ENCODE measurements around the gene LMBR1L. TPM values are rescaled to one million over a fixed set of nuclear protein-coding genes. Genes with fewer than 3 reads are reported as not detected.
"Not testable (repeated sequence)": the region's sequence is repeated elsewhere in the genome, so short reads cannot be mapped to it uniquely, and the experiment has no call there.

LMBR1L gene
- total and polyA plus RNA-seq, 2 of the 13 experiments (the other 11 are each of a cell fraction or from before 2014, with no cell fraction given): 12.2 to 65.9 TPM

GRCh38 chr12:49137476-49137875 lies 26.8 kb upstream of the LMBR1L start:
- DNase-seq (ENCODE audit: low spot score) (no peak), ATAC-seq (no peak), FAIRE-seq (no peak)
- H3K4me2 ChIP-seq (ENCODE audit: low read depth, low read length): no peak overlapping the region
- no peaks in the 10 kb centered on the region for H4K20me1 ChIP-seq (ENCODE audit: insufficient read depth, low read length)
- no peaks in the 10 kb centered on the region for H3K9me3 ChIP-seq (ENCODE audit: low read length)
- no peak overlapping the region for H3K27ac ChIP-seq (ENCODE audit: extremely low read length, insufficient read depth, low read length)
- no peaks in the 10 kb centered on the region for H3K36me3 ChIP-seq (replicated peaks in 1 of 2; ENCODE audit: control insufficient read depth in 1 of 2, insufficient read depth in 2 of 2, low read length in 2 of 2)
- ChIA-PET POLR2A (no interaction called here), CTCF (ENCODE audit: low intra/inter-chr PET ratio, low total read pairs) (no interaction called here)
- no peak overlapping the region for H3K9ac ChIP-seq (ENCODE audit: insufficient read depth, low read depth, low read length)
- H3K4me3 ChIP-seq (replicated peaks in 1 of 3; ENCODE audit: insufficient read depth in 1 of 3, low read depth in 2 of 3, low read length in 3 of 3): no peak overlapping the region
- WGBS (ENCODE audit: low lambda C conversion rate): 100% methylated on average over 1 of the region's 1 CpG
- peaks cover 17% of the 10 kb centered on the region for H3K4me1 ChIP-seq (ENCODE audit: insufficient read depth, low read length)
- BruUV-seq (replicated peaks): no TSS peak
- intact Hi-C loops (cut with micrococcal nuclease; ENCODE audit: unreplicated experiment) (no loop called here), in situ Hi-C loops (cut with HindIII; ENCODE audit: extremely low pct_ligation_motif_present, low pct_unique_long_range_greater_than_20kb) (no loop called here)
- H2AFZ ChIP-seq (ENCODE audit: low read length): no peak overlapping the region
- TF ChIP-seq ELF4 (CRISPR knock-in tag; IDR thresholded peaks at IDR 0.05; ENCODE audit: borderline replicate concordance) (no peak), AKNA (CRISPR knock-in tag; IDR thresholded peaks at IDR 0.05; ENCODE audit: borderline replicate concordance) (no peak), ZNF24 (IDR thresholded peaks at IDR 0.05) (no peak), FOSL2 (CRISPR knock-in tag; IDR thresholded peaks at IDR 0.05) (no peak), E2F2 (CRISPR knock-in tag; IDR thresholded peaks at IDR 0.05; ENCODE audit: borderline replicate concordance) (no peak), MXD1 (CRISPR knock-in tag; IDR thresholded peaks at IDR 0.05) (no peak)
- TF ChIP-seq, protein P1, sequence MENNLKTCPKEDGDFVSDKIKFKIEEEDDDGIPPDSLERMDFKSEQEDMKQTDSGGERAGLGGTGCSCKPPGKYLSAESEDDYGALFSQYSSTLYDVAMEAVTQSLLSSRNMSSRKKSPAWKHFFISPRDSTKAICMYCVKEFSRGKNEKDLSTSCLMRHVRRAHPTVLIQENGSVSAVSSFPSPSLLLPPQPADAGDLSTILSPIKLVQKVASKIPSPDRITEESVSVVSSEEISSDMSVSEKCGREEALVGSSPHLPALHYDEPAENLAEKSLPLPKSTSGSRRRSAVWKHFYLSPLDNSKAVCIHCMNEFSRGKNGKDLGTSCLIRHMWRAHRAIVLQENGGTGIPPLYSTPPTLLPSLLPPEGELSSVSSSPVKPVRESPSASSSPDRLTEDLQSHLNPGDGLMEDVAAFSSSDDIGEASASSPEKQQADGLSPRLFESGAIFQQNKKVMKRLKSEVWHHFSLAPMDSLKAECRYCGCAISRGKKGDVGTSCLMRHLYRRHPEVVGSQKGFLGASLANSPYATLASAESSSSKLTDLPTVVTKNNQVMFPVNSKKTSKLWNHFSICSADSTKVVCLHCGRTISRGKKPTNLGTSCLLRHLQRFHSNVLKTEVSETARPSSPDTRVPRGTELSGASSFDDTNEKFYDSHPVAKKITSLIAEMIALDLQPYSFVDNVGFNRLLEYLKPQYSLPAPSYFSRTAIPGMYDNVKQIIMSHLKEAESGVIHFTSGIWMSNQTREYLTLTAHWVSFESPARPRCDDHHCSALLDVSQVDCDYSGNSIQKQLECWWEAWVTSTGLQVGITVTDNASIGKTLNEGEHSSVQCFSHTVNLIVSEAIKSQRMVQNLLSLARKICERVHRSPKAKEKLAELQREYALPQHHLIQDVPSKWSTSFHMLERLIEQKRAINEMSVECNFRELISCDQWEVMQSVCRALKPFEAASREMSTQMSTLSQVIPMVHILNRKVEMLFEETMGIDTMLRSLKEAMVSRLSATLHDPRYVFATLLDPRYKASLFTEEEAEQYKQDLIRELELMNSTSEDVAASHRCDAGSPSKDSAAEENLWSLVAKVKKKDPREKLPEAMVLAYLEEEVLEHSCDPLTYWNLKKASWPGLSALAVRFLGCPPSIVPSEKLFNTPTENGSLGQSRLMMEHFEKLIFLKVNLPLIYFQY (CRISPR knock-in tag; IDR thresholded peaks at IDR 0.05; ENCODE audit: borderline replicate concordance): no peak
- no peaks in the 10 kb centered on the region for H3K79me2 ChIP-seq (ENCODE audit: insufficient read depth, low read length)
- H3K27me3 ChIP-seq (ENCODE audit: control insufficient read depth in 1 of 2, insufficient read depth in 2 of 2, low read length in 2 of 2): no peaks in the 10 kb centered on the region

DNA sequence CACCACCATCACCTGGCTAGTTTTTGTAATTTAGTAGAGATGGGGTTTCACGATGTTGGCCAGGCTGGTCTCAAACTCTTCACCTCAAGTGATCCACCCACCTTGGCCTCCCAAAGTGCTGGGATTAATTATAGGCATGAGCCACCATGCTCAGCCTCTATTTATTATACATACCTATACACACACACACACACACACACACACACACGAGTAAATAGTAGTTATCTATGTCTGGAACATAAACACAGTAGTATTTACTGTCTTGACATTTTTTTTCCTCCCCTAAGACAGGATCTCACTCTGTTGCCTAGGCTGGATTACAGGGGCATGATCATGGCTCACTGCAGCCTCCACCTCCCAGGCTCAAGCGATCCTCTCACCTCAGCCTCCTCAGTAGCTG lies 26.4 kb upstream of the LMBR1L start:
- BruUV-seq (replicated peaks); H4K20me1 ChIP-seq (ENCODE audit: insufficient read depth, low read length); H3K36me3 ChIP-seq (replicated peaks in 1 of 2; ENCODE audit: control insufficient read depth in 1 of 2, insufficient read depth in 2 of 2, low read length in 2 of 2); H2AFZ ChIP-seq (ENCODE audit: low read length); H3K79me2 ChIP-seq (ENCODE audit: insufficient read depth, low read length); H3K27ac ChIP-seq (ENCODE audit: extremely low read length, insufficient read depth, low read length); H3K4me3 ChIP-seq (replicated peaks in 1 of 3; ENCODE audit: insufficient read depth in 1 of 3, low read depth in 2 of 3, low read length in 3 of 3); in situ Hi-C loops (cut with HindIII; ENCODE audit: extremely low pct_ligation_motif_present, low pct_unique_long_range_greater_than_20kb); FAIRE-seq; POLR2A ChIA-PET; H3K9ac ChIP-seq (ENCODE audit: insufficient read depth, low read depth, low read length); CTCF ChIA-PET (ENCODE audit: low intra/inter-chr PET ratio, low total read pairs); ATAC-seq; H3K4me2 ChIP-seq (ENCODE audit: low read depth, low read length); DNase-seq (ENCODE audit: low spot score); H3K27me3 ChIP-seq (ENCODE audit: control insufficient read depth in 1 of 2, insufficient read depth in 2 of 2, low read length in 2 of 2); H3K9me3 ChIP-seq (ENCODE audit: low read length); intact Hi-C loops (cut with micrococcal nuclease; ENCODE audit: unreplicated experiment): not testable (repeated sequence)
- WGBS (ENCODE audit: low lambda C conversion rate): 92% methylated on average over 3 of the region's 3 CpGs
- H3K4me1 ChIP-seq (ENCODE audit: insufficient read depth, low read length): peaks cover 22% of the 10 kb centered on the region
